ENCODE data around the gene HIVEP2.

- TF ChIP-seq CTCF (IDR thresholded peaks at IDR 0.05) (no peak), EZH2 (IDR thresholded peaks at IDR 0.05; ENCODE audit: borderline replicate concordance, insufficient read depth, low read depth, low read length, poor library complexity, severe bottlenecking) (no peak)
These were observed 30.4 kb upstream of the HIVEP2 start for GRCh38 chr6:142975365-142975764.
